Muscle of back (tissue), 11 donors: ENCODE measurements around the gene DSP. TPM values are rescaled to one million over a fixed set of nuclear protein-coding genes. Genes with fewer than 3 reads are reported as not detected.

Source experiments
- DNase-seq, 3 donors: peaks; one replicate each; pipeline versions ENCODE4 v3.0.0 to v3.0.0-alpha.2; 2013
- polyA plus RNA-seq, 10 donors: library from polyadenylated mRNA; unstranded; fragments of 120-200 nt; gene quantifications; one replicate each; pipeline ENCODE4 v1.2.1, GENCODE V29; 2013; ENCODE audit not compliant: insufficient read length in 10 of 10

The DSP gene
- polyA plus RNA-seq, 10 donors = 1.8 to 89.6 (median 3.3) TPM

DNA sequence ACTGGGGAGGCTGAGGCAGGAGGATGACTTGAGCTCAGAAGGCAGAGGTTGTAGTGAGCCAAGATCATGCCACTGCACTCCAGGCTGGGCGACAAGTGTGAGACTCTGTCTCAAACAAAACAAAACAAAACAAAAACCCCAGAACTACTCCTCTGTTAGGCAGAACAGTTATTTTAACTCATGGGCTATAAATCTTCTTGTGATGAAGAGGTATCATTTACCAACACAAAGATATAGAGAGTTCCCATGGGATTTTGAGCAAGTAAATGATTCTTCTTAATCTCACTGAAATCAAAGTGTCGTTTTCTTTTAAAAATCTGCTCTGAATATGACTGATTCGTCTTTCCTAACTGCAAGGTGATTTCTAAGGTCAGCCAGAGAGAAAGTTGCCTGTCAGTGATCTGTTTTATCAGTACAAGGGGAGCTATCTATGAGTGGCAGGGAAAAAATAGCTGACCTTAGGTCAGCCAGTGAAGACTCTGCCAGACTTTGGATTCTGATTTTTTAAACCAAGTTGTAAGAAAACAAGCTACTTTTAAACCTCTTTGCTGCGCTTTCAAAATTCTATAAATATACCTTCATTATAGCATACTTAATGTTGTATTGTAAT lies 3.8 kb upstream of the DSP start:
- no peak for DNase-seq

DNA sequence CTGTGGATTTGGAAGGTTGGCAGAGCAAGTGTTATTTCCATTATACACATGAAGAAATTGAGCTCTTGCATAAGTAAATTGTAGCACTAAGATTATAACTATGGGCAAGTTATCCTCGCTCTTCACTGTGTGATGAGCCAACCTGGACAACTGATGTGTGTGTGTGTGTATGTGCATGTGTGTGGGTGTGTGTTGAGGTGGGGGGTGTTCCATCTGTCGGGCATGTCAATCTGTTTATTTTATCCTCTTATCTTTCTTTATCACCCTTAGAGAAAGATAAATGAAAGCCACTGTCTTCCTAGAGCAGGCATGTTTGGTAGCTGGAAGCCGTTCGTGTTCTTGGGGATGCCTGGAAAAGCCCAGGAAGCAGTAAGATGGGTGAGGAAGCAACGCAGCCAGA lies 3.0 kb upstream of the DSP start:
- DNase-seq = no peak

DNA sequence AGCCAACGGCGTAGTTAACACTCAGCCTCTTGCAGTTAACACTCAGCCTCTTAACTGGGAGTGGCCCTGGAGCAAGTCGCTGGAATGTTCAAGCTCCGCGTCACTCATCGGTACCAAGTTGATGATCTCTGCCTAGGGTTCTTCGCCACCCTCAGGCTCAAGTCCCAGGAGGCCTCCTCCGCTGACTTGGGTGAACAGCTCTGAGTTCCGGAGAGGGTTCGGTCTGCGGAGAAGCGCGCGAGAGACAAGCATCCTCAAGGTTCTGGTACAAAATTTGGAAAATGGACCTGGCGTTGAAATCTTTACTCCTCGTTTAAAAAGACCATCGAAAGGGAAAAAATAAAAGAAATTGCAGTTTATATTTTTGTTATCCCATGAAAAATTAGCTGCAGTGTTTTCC lies 876 bp upstream of the DSP start:
- peak in 1 of 3 donors; percentile 17 for DNase-seq

DNA sequence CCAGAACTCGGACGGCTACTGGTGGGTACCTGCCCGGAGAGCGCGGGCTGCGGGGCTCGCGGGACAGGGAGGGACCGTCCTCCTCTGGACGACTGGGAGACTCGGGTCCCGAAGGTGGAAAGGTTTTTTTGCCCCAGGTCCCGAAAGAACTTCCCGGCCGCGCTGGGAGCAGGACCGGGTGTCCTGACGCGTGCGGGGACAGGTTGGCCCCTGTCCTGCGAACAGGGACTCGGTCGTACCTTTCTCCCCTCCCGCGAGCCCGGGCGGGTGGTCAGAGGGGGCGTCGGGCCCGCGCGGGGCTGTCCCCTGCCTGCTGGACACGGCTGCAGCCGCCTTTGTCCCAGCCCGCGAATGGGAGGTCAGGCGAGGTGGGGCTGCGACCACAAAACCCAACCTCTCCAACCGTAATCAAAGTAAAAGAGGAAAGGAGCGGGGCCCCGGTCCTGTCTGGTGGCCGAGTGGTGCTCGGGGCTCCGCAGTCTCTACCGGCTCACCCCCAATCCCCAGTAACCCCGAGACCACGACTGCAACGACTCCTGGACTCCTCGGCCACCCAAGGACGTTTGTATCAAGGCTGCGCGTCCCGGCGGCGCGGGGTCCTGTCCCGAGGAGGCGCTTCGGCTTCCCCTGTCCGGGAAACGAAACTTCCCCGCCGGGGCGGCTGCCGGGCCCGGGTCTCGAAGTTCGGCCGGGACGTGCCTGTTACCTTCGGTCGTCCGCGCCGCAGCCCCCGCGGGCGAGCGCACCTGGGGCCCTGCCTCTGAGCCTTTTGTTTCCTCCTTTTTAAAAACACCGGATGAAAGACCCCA lies 798 bp downstream of the DSP start:
- DNase-seq = peak in 2 of 3 donors; percentile 21 to 63

DNA sequence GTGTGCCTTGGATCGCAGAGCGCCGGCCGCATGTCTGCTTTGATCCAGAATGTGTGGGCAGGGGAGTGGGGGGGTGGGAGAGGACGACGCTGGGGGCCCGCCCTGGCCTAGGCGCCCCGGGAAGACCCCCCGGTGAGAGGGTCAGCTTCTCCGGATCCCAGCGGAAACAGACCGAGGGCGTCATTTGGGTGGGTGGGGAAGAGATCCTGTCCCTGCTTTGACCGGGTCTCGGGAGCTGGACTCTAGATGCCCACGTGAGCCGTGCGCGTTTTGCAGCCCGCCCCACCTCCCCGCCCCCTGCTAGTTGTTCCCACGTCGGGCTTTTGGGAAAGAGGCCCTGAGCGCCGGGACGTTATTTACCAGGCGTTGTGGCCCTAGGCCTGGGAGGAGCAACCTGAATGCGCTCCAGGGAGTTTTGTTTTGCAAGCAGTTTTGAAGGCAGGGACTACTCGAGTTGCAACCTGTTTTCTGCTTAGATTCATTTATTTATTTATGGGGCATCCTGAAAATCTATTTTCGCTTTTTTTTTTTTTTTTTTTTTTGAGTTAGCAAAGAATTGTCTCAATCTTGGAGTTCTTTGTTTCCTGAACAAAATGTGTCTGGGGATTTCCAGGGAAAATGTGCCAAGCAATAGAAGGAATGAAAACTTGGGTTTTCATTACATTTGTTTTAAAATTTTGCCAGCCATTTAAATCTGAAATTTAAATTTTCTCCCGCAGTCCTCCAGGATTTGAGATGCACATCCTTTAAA lies 1.6 kb downstream of the DSP start:
- DNase-seq = peak in 2 of 3 donors; percentile 12 to 46

DNA sequence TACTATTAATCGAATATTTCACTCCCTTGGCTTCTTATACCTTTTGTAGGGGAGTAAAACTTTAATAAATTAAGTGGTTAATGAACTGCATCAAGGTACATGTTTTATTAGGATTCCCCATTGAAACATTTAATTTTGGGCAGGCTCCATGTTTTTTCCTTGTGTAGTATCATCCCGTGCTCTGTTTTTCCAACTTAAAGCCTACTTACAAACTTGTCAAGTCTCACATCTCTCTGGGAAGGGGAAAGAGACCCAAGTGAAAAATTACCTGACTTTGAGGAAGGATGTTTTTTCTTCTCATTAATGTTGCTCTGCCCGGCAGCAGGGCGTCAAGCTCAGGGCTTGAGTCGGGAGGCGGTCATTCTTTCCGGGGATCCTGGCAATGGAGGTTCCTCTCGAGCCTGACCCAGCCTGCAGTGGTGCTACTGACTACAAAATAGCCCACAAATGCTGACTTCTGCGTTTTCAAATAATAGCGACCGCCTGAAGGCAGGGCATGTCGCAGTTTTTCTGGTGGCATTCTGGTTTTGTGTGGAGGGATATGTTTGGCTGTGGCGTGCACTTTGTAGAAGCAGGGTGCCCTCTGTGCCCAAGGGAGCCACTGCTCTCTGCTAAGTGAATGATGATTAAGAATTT lies 2.4 kb downstream of the DSP start:
- DNase-seq = peak in 2 of 3 donors; percentile 6 to 38

DNA sequence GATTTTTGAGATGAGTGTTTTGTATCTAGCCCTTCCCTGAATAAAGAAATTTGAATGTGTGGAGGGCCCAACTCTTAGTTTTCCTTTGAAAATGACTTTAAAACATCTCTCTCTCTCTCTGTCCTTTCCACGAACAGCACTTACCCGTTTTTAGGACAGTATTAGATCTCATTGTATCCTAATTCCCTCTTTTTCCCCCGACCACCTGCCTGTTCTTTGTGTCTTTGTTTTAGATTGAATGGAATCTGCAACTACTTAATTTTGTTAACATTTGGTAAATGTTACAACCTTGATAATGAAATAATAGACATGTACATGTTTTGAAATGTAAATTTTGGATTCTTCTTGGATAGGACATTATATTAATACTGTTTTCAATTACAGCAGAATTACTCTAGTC lies 3.1 kb downstream of the DSP start:
- DNase-seq = no peak

DNA sequence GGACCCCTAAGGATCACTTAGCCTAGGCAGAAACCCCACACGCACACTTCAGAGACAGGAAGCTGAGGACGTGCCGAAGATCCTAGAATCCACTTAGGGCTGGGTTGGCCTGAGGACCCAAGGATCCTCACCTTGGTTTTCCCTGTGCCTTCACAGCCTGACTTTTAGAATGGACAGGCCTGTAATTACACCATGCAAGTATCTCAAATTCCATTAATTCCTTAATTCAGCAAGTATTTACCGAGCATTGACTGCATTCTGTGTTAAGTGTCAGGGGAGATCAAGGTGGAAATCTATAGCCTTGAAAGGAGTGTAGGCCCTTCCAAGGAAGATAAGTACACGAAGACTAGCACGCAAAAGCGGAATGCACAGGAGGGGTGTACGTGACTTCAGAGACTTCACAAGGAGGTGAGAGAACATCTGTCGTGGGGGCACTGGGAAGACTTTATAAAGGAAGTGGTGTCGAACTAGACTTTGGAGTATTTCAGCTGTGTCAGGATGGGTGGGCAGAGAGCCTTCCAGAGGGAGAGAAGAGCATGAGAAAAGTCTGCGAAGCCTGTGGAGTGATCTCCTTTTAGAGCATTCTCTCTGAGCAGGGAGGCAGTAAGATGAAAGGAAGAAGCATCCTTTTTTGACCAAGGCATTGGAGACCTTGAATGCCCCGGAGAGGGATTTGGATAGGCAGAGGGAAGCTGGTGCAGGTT lies 4.0 kb downstream of the DSP start:
- DNase-seq = no peak

DNA sequence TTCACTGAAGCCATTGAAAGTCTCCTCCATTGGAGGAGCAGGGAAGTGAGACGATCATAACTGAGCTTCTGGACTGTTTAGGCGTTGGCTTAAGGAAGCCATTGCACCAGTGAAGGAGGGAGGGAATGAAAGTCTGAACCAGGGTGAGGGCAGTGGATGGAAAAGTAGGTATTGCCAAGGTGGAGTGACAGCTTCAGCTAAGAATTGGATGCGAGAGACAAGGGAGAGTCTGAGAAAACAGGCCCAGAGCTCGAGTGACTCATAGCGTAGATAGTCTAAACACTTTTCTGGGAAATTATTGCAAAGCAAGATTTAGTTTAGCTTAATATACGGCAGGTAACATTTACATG lies 4.5 kb downstream of the DSP start:
- DNase-seq = no peak

DNA sequence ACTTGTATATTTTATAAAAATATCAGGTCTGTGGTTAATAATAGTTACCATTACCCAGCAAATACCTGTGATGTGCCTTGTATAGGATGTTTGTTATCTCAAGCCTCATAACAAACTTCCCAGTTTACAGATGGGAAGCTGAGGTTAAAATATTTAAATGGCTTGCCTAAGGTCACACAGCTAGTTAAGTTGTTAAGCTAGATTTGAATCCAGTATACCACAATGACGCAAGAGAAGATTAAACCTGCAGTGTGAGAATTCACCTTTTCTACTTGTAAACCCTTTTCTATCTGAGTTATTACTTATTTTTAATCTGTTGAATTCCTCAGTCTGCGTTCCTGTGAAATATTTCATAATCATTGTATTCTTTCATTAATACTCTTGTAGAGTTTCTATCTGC lies 4.9 kb downstream of the DSP start:
- DNase-seq = no peak

DNA sequence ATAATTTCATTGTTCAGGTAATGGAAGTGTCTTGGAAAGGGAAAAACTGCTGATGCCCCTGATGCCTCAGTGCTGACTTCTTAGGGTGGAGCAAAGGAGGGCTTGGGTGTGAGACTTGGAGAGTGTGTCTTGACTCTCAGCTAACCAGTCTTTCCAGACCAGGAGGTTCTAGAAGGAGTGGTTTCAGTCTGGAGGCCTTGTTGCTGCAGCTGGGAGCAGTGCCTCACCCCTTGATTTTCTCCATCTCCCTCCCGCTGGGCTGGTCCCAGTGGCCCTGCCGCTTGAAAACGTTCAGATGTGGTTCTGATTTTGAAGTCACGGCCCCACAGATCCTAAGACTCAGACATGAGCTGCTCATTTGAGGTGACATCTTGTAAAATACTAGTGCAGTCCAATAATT lies 5.4 kb downstream of the DSP start:
- DNase-seq = no peak

DNA sequence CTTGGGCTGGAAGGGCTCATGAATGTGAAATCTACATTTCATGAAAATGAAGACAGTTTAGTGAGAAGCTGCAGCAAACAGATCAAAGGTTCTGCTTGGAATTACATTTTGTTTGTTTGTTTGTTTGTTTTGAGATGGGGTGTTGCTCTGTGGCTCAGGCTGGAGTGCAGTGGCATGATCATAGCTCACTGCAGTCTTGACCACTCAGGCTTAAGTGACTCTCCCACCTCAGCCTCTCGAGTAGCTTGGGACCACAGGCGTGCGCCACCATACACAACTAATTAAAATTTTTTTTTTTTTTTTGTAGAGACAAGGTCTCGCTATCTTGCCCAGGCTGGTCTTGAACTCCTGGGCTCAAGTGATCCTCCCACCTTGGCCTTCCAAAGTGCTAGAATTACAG lies 5.8 kb downstream of the DSP start:
- DNase-seq = no peak

DNA sequence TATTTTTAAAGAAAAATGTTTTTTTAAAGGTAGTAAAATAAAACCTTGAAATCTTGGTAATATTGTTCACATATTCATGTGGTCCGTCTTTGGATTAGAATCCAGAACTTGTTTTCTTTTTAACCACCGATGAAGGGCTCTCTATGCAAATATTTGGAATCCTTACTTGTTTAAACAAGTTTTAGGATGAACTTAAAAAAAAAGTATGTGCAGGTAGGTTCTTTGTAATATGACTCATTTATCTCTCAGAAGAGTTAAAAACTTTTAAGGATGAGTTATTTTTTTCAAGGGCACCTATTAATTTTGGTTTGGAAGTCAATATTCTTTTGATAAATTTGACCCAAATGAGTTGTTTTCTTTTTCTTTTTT lies 8.9 kb downstream of the DSP start:
- no peak for DNase-seq

DNA sequence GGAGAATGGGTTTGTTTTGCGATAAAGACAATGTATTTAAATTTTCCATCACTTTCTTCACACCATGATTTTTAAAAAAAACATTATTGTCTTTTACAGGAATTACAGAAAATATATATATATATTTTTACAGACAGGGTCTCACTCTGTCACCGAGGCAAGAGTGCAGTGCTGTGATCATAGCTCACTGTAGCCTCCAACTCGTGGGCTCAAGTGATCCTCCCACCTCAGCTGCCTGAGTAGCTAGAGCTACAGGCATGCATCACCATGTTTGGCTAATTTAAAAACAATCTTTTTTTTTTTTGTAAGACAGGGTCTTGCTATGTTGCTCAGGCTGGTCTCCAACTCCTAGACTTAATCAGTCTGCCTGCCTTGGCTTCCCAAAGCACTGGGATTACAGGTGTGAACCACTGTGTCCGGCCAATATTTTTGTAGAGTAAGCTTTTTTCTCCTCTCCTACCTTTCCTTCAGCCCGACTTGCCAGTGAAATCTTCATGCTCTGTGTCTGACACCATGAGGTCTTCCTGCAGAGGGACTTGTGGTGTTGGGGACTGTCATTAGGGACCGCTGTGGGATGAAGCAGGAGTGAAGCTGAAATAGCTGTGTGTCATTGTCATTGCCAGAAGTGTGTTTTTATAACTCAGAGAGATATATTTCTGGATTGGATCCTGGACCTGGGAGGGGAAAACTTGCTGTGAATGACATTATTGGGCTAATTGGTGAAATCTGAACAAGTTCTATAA lies 13.2 kb downstream of the DSP start:
- no peak for DNase-seq

DNA sequence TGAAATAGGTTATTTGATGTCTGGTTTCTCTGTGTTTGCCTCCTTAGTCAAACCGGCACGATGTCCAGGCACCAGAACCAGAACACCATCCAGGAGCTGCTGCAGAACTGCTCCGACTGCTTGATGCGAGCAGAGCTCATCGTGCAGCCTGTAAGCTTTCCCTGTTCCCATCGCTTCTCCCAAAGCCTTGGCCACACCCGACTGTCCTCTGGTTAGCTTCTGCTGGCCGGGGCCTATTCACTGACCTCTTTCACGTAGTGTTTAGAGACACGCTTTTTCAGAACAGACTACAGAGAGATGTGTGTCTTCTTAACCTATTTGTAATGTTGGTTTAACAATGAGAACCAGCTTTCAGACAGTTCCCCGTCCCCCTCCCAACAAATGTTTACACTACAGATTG lies 14.2 kb downstream of the DSP start:
- no peak for DNase-seq

DNA sequence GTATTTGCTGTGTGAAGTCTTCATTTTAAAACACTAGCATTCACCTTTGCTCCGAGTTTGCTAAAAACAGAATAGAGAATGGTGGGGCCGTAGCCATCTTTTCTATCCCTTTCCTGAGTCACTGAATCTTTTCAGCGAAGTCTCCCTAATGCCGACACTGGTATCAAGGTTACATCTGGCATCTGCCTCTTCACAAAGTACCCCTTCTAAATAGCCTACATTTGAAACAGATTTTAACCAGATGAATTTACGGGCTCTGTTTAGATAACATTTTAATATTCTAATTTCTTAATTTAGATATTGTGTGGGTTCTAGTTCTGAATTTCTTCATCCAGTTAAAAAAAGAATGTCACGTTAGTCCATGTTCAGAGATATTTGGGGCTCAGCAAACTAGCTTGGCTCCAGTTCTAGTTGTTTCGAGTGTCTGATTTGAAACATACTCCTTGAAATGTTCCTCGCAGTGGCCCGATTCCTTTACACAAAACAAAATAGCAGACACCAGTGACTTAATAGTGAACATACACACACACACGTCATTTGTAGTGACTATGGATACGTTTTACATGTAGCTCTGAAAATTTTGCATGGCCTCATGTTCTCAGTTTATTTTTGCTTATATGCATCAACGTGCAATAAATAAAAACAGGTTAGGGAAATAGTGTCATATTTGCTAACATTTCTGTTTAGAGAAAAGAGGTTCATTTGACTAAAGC lies 15.1 kb downstream of the DSP start:
- DNase-seq = no peak

DNA sequence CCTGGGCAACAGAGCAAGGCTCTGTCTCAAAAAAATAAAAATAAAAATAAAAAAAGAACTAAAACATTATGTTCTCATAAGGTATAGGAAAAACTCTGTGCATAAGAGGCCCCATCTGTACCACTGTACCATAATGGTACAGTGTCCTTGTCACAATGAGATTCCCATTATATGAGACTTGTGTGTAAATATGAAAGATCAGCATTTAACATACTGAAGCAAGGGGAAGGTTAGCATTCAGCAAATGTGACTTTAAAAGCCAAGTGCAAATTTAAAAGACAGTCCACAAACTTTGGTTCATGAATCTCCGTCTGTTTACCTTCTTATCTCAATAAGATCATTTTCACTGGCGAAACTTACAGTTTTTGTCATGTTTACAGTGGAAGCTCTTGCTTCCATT lies 16.2 kb downstream of the DSP start:
- no peak for DNase-seq

DNA sequence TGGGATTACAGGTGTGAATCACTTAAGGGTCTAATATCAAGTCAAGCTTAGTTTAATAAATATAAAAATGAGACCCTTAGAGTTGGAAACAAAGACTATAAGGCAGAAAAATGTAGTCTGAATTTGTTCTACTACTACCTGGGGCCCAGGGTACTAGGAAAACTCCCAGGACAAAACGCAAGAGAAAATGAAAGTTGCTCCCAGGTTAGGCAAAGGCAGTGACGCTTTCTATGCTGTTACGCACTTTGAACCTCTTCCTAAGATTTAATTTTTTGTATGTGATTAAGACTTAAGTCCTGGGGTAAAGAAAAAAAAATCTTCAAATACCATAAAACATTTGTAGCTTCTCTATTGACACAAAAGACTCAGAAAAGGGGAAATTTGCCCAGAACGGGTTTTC lies 17.3 kb downstream of the DSP start:
- no peak for DNase-seq

DNA sequence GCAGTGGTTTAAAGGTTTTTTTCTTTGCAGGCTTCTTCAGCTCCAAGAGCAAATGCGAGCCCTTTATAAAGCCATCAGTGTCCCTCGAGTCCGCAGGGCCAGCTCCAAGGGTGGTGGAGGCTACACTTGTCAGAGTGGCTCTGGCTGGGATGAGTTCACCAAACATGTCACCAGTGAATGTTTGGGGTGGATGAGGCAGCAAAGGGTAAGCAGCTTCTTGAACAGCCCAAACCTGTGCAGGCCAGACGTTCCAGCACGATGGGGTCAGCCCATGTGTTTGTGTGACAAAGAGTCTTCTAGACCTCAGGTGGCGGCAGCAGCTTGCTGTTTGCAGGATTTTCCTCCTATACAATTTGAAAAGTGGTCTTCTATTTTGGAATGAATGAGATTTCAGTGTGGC lies 17.7 kb downstream of the DSP start:
- DNase-seq = no peak

DNA sequence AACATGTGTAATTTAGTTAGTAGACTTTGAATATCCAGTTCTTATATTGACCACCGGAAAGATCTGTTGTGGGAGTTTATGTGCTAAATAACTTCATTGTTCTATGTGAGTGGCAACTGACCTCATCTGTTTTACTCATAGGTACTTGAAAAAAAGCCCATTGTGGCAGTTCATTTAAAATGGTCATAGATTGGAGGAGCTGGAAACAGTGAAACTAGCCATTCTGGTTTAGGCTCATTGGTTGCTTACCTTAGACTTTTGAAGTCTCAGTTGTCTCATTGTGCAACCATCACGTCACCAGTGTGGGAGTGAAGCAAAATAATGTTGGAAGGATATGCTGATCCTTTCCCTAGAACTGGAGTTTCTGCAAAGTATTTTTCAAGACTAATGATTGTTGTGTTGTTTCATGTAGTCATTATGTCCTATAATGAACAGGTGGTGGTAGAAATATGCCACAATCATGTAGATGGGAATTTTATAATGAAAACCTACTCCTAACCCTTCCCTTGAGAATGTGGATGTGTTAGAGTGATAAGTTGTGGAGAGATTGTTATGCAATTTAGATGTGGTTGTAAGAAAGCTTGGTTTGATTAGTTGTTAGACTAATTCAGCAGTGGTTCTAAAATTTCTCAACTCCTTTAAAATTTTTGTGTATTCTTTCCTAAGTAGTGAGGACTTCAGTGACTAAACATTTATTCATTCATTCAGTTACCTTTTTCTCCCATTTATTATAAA lies 18.3 kb downstream of the DSP start:
- DNase-seq = no peak
